DND-41 (cell line): ENCODE measurements around the gene WWTR1.
A peak's percentile ranks its signal among the peaks of the same experiment; 100 is the strongest.

ENCODE experiments used
- EZH2 ChIP-seq: IDR thresholded peaks from 3 replicates; pipeline ENCODE4 v1.6.1; 2012; ENCODE audit warnings: borderline replicate concordance, low read depth, mild to moderate bottlenecking, moderate library complexity, low read length, inconsistent platforms; ENCODE audit not compliant: severe bottlenecking
- TF ChIP-seq, protein P1 (sequence below): IDR thresholded peaks from 2 replicates; pipeline ENCODE4 v1.5.1; 2012; ENCODE audit warnings: borderline replicate concordance, low read length, moderate library complexity, mild to moderate bottlenecking; ENCODE audit not compliant: poor library complexity, severe bottlenecking; ENCODE audit errors: extremely low read depth

DNA sequence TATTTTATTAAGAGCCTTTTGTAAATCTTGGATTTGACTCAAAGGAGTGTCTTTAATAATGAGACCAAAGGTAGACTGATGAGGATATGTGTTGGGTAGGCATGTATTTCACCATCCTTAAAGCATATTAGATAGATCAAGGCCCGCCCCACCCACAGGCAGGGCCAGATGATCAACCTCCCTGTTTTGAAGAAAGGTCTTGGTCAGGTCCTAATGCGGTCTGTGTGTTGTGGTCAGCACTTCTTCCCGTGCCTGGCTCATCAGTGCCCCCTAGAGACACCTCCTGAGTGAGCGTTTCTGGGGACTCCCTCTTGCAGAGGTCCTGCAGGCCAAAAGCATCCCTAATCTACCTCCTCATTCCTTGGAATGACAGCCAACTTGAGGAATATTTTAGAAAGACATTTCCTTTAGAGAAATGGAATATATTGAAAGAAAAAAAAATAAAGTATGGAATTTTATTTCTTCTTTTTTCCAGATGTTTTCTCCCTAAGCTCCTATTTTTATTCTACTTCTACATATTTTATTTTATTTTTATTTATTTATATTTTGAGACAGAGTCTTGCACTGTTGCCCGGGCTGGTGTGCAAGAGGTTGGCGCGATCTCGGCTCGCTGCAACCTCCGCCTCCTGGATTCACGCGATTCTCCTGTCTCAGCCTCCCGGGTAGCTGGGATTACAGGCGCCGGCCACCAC, 177.4 kb downstream of the WWTR1 start:
- TF ChIP-seq, protein P1, sequence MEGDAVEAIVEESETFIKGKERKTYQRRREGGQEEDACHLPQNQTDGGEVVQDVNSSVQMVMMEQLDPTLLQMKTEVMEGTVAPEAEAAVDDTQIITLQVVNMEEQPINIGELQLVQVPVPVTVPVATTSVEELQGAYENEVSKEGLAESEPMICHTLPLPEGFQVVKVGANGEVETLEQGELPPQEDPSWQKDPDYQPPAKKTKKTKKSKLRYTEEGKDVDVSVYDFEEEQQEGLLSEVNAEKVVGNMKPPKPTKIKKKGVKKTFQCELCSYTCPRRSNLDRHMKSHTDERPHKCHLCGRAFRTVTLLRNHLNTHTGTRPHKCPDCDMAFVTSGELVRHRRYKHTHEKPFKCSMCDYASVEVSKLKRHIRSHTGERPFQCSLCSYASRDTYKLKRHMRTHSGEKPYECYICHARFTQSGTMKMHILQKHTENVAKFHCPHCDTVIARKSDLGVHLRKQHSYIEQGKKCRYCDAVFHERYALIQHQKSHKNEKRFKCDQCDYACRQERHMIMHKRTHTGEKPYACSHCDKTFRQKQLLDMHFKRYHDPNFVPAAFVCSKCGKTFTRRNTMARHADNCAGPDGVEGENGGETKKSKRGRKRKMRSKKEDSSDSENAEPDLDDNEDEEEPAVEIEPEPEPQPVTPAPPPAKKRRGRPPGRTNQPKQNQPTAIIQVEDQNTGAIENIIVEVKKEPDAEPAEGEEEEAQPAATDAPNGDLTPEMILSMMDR = peak; percentile 64
- no peak for TF ChIP-seq EZH2
